SK-N-MC (cell line): ENCODE data around the gene IMPG1.

Source experiments
- EZH2 ChIP-seq: fragments of 200-600 bp; sonication (generic); IDR thresholded peaks from one replicate; pipeline ENCODE4 v1.6.1; 2017; ENCODE audit warnings: antibody characterized with exemption
- FOXP2 ChIP-seq: optimal IDR thresholded peaks from 2 replicates; pipeline ENCODE3; 2011; ENCODE audit warnings: mild to moderate bottlenecking, moderate library complexity; ENCODE audit not compliant: insufficient read depth; ENCODE audit errors: extremely low read length, control extremely low read depth
- POLR2AphosphoS5 ChIP-seq: IDR thresholded peaks from 2 replicates; pipeline ENCODE4 v1.6.1; 2012; ENCODE audit warnings: mild to moderate bottlenecking, low read depth, low read length, borderline replicate concordance

DNA sequence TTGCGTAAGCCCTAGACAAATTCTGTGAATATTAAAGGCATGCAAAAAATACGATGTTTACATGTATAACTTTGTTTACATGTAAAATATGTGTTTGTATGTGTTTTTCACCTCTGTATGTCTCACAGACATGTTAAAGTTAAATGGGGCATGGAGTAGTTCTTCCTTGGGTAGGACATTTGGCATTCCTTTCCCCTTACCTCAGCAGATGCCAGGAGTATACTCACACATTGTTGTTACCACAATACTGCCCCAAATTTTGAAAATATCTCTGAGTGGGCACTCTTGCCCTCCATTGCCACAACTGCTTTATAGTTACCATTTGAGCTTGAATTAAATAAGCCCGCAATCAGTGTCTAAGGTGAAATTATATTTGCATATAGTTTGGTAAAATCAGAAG is 175.9 kb downstream of the IMPG1 start:
- TF ChIP-seq POLR2AphosphoS5 (no peak), EZH2 (no peak), FOXP2 (no peak)
